Activated CD8-positive, alpha-beta memory T cell treated with anti-CD3 and anti-CD28 coated beads for 36 hours (primary cell): Measurements from ENCODE around the gene HEATR5A. TPM values are rescaled to one million over a fixed set of nuclear protein-coding genes. Genes with fewer than 3 reads are reported as not detected.
"Not testable (repeated sequence)": the region's sequence is repeated elsewhere in the genome, so short reads cannot be mapped to it uniquely, and the experiment has no call there.

Experiments used
- CTCF ChIA-PET: fragments of 350-600 bp; sonication (Branson Sonifier 250); formaldehyde crosslinking; loops from one replicate; lab custom pipeline; 2021; ENCODE audit warnings: antibody characterized with exemption; lab: Charles Lee
- POLR2A ChIA-PET: fragments of 350-600 bp; sonication (Branson Sonifier 250); formaldehyde crosslinking; loops from one replicate; lab custom pipeline; 2021; ENCODE audit warnings: antibody characterized with exemption; lab: Charles Lee
- total RNA-seq, 2 experiments: library from RNA; stranded (reverse); gene quantifications; one replicate each; pipeline ENCODE4 v1.2.3, GENCODE V29; 2021

HEATR5A gene
- total RNA-seq, result 10 to 100 TPM; 17.1 to 18.2 TPM

- ChIA-PET CTCF (interaction anchor here (0.8 to 1.0 kb wide), 6 partner anchors 8 to 37 kb away, joined by 3 to 5 read pairs (median 4); partner anchors contain the start of gene DTD2), POLR2A (interaction anchor here (0.5 to 2.5 kb wide), 6 partner anchors 20 to 657 kb away, joined by 3 to 14 read pairs (median 6); partner anchors contain the start of genes DTD2 and HECTD1)
These were observed at the start of gene HEATR5A for GRCh38 chr14:31420319-31421111. Gene HEATR5A (minus strand): TSS chr14:31420550. CDS start chr14:31402975, 17,575 bp downstream.

GRCh38 chr14:31466554-31466953 lies 46.2 kb upstream of the HEATR5A start:
- POLR2A ChIA-PET, result no interaction called here
- CTCF ChIA-PET, result no interaction called here

GRCh38 chr14:31465111-31465510 lies 44.8 kb upstream of the HEATR5A start:
- ChIA-PET POLR2A (no interaction called here), CTCF (no interaction called here)

GRCh38 chr14:31462450-31462849 lies 42.1 kb upstream of the HEATR5A start:
- POLR2A ChIA-PET, result not testable (repeated sequence)
- CTCF ChIA-PET, result interaction anchor here (0.7 to 1.3 kb wide), 2 partner anchors 13 to 803 kb away, joined by 3 read pairs; no protein-coding TSS in a partner anchor

GRCh38 chr14:31461545-31461944 lies 41.2 kb upstream of the HEATR5A start:
- ChIA-PET CTCF (no interaction called here), POLR2A (no interaction called here)

- ChIA-PET CTCF (interaction anchor here (0.7 to 1.4 kb wide), 4 partner anchors 38 to 309 kb away, joined by 3 to 5 read pairs (median 4); partner anchors contain the start of genes HEATR5A and HECTD1), POLR2A (interaction anchor here (0.5 to 1.7 kb wide), 2 partner anchors 37 to 73 kb away, joined by 5 to 7 read pairs; partner anchors contain the start of gene HEATR5A)
These were observed 37.6 kb upstream of the HEATR5A start for GRCh38 chr14:31457665-31458659.

- CTCF ChIA-PET, result interaction anchor here (0.7 to 1.4 kb wide), 4 partner anchors 37 to 308 kb away, joined by 3 to 5 read pairs (median 4); partner anchors contain the start of genes HEATR5A and HECTD1
- POLR2A ChIA-PET, result interaction anchor here (0.5 to 1.7 kb wide), 4 partner anchors 36 to 329 kb away, joined by 3 to 7 read pairs (median 4); partner anchors contain the start of gene HEATR5A
These were observed 36.7 kb upstream of the HEATR5A start, which contains the start of gene DTD2 for GRCh38 chr14:31456841-31457664. Gene DTD2 (minus strand): TSS chr14:31457506. CDS start chr14:31457393, 113 bp downstream.

GRCh38 chr14:31449971-31450610 lies 29.7 kb upstream of the HEATR5A start:
- POLR2A ChIA-PET, result no interaction called here

GRCh38 chr14:31449136-31449535 lies 28.8 kb upstream of the HEATR5A start:
- ChIA-PET POLR2A (no interaction called here), CTCF (interaction anchor here (0.9 to 1.0 kb wide), 2 partner anchors 14 to 28 kb away, joined by 3 read pairs; partner anchors contain the start of gene HEATR5A)

More at GRCh38 chr14:31449971-31450610, 29.7 kb upstream of the HEATR5A start:
- CTCF ChIA-PET, result interaction anchor here (0.9 to 1.3 kb wide), 3 partner anchors 11 to 29 kb away, joined by 3 read pairs; partner anchors contain the start of gene HEATR5A

- ChIA-PET CTCF (no interaction called here), POLR2A (no interaction called here)
These were observed 25.4 kb upstream of the HEATR5A start for GRCh38 chr14:31445703-31446102.

GRCh38 chr14:31442284-31442683 lies 21.9 kb upstream of the HEATR5A start:
- ChIA-PET CTCF (no interaction called here), POLR2A (no interaction called here)

- POLR2A ChIA-PET, result no interaction called here
- CTCF ChIA-PET, result no interaction called here
These were observed 21.1 kb upstream of the HEATR5A start for GRCh38 chr14:31441273-31442111.

GRCh38 chr14:31440280-31440679 lies 19.9 kb upstream of the HEATR5A start:
- CTCF ChIA-PET, result no interaction called here
- POLR2A ChIA-PET, result no interaction called here

- ChIA-PET POLR2A (no interaction called here), CTCF (no interaction called here)
These were observed 19.2 kb upstream of the HEATR5A start for GRCh38 chr14:31439561-31439960.

- CTCF ChIA-PET, POLR2A ChIA-PET: not testable (repeated sequence)
These were observed 16.8 kb upstream of the HEATR5A start for GRCh38 chr14:31437045-31437691.

- ChIA-PET CTCF (interaction anchor here (1.8 kb wide), 1 partner anchor 15 kb away, joined by 4 read pairs; the partner anchor contains the start of gene HEATR5A), POLR2A (no interaction called here)
These were observed 14.9 kb upstream of the HEATR5A start for GRCh38 chr14:31435276-31435675.
